ENCODE data around the gene ACOXL.
A peak's percentile ranks its signal among the peaks of the same experiment; 100 is the strongest.

Gene ACOXL

GRCh38 chr2:111049792-111050640, 317.6 kb downstream of the ACOXL start:
- CTCF ChIA-PET = no interaction called here
- H3K4me1 ChIP-seq (ENCODE audit: control insufficient read depth, insufficient read depth, low read length) = peaks cover 16% of the 10 kb centered on the region
- H3K36me3 ChIP-seq (ENCODE audit: control insufficient read depth in 2 of 2, insufficient read depth in 1 of 2, low read length in 2 of 2) = no peaks in the 10 kb centered on the region
- POLR2A ChIA-PET = interaction anchor here (0.6 kb wide), 1 partner anchor 13 kb away, joined by 3 read pairs; no protein-coding TSS in a partner anchor
- H3K4me3 ChIP-seq (ENCODE audit: low read depth, low read length) = no peak overlapping the region
- H3K9me3 ChIP-seq (ENCODE audit: control insufficient read depth, insufficient read depth, low read depth, low read length) = no peaks in the 10 kb centered on the region
- H3K27ac ChIP-seq (ENCODE audit: extremely low read depth, low read depth, low read length) = no peak overlapping the region
- TF ChIP-seq ZNF132 (tag by site-specific recombination; IDR thresholded peaks at IDR 0.05; ENCODE audit: borderline replicate concordance) (no peak), ZNF133 (tag by site-specific recombination; IDR thresholded peaks at IDR 0.05) (no peak), ATF2 (tag by site-specific recombination; IDR thresholded peaks at IDR 0.05; ENCODE audit: low read depth) (0 out of 2 replicates have a peak, but pooled peaks have one; percentile 22), PRDM10 (tag by site-specific recombination; IDR thresholded peaks at IDR 0.05) (peak; percentile 53), ZSCAN18 (tag by site-specific recombination; IDR thresholded peaks at IDR 0.05) (no peak), ZNF26 (tag by site-specific recombination; IDR thresholded peaks at IDR 0.05) (no peak), TRIM28 (IDR thresholded peaks at IDR 0.05; ENCODE audit: borderline replicate concordance, low read length) (no peak), ZSCAN5A (tag by site-specific recombination; IDR thresholded peaks at IDR 0.05) (no peak), ZBTB7A (tag by site-specific recombination; IDR thresholded peaks at IDR 0.05; ENCODE audit: low read depth) (no peak), BCL6B (tag by site-specific recombination; IDR thresholded peaks at IDR 0.05) (0 out of 2 replicates have a peak, but pooled peaks have one; percentile 52), ZNF629 (tag by site-specific recombination; IDR thresholded peaks at IDR 0.05) (0 out of 2 replicates have a peak, but pooled peaks have one; percentile 18)

Measured in HEK293 (cell line).